A673 (cell line): ENCODE data around the gene MSL1.

ENCODE experiments used
- EZH2 ChIP-seq: fragments of 200-600 bp; sonication (generic); IDR thresholded peaks from 2 replicates; pipeline ENCODE4 v1.6.1; 2017; ENCODE audit warnings: borderline replicate concordance, low read depth, mild to moderate bottlenecking, mixed read lengths, antibody characterized with exemption, low read length; ENCODE audit not compliant: poor library complexity, severe bottlenecking
- TF ChIP-seq, protein P1 (sequence below): fragments of 300-800, 200-600 bp; sonication (generic); conservative IDR thresholded peaks from 2 replicates; pipeline ENCODE4 v1.5.1; 2017; ENCODE audit warnings: low read depth, mild to moderate bottlenecking, antibody characterized with exemption, low read length, moderate library complexity, mixed read lengths

DNA sequence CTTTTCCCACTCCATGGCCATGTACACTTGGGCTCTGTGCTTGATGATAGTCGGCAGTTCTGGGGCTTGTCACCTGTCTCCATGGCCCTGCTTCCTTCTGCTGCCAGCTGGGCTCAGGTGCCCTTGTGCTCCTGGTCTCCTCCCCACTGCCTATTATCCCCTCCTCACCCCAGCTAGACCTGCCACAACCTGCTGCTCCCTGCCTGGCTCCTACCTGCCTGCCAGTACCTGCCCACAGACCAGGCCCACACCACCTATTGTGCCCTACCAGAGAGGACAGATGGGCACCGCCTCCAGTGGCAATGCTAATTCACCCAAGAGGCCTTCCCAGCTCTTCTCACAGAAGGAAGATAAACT lies 55.0 kb downstream of the MSL1 start:
- TF ChIP-seq, protein P1, sequence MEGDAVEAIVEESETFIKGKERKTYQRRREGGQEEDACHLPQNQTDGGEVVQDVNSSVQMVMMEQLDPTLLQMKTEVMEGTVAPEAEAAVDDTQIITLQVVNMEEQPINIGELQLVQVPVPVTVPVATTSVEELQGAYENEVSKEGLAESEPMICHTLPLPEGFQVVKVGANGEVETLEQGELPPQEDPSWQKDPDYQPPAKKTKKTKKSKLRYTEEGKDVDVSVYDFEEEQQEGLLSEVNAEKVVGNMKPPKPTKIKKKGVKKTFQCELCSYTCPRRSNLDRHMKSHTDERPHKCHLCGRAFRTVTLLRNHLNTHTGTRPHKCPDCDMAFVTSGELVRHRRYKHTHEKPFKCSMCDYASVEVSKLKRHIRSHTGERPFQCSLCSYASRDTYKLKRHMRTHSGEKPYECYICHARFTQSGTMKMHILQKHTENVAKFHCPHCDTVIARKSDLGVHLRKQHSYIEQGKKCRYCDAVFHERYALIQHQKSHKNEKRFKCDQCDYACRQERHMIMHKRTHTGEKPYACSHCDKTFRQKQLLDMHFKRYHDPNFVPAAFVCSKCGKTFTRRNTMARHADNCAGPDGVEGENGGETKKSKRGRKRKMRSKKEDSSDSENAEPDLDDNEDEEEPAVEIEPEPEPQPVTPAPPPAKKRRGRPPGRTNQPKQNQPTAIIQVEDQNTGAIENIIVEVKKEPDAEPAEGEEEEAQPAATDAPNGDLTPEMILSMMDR: no peak
- no peak for TF ChIP-seq EZH2
